Hematopoietic multipotent progenitor cell (in vitro differentiated cells): ENCODE data around the gene GRK6. TPM values are rescaled to one million over a fixed set of nuclear protein-coding genes. Genes with fewer than 3 reads are reported as not detected.

Experiments used
- DNase-seq, 3 donors: peaks; one replicate each; pipeline ENCODE4 v3.0.0-alpha.2; 2011 to 2015; ENCODE audit warnings: low read depth in 2 of 3, low spot score in 2 of 3
- total RNA-seq: library from RNA; depleted of rRNA; stranded (reverse); fragments of >200 nt; gene quantifications from one replicate; pipeline ENCODE4 v1.2.3, GENCODE V29; 2012

Gene GRK6
- total RNA-seq, 1 donor = 98.0 TPM

DNA sequence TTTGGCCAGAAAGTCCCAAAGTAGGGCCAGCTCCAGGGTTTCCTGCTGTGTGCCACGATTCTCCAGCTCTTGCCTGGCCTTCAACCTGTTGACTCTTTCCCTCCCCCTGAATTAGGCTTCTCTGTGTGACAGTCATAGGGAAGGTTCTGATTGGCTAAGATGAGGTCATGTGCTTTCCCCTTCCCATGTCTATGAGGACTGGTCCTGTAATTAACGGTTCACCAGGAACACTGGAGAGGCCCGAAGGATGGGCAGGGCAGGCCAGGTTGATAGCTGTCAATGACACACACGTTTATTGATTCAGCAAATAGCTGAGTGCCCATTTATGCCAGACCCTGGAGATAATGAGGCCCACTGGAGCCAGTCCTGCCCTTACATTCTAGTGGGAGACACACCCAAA is 11.1 kb downstream of the GRK6 start:
- DNase-seq = no peak

DNA sequence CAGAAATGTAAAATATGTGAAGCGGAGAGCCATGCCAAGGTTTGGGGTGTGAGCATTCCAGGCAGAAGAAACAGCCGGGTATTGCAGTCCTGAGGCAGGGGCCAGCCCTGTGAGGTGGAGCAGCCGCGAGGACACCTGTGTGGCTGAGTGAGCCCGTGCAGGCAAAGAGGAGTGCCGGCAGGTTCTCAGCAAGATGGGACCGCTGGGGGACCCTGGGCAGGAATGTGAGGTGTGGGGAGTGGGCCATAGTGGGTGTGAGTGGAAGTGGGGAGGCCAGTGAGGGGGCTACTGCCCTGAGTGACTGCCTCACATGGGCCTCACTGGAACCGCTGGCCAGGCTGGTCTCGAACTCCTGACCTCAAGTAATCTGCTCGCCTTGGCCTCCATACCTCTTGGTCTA is 12.0 kb downstream of the GRK6 start:
- no peak for DNase-seq

DNA sequence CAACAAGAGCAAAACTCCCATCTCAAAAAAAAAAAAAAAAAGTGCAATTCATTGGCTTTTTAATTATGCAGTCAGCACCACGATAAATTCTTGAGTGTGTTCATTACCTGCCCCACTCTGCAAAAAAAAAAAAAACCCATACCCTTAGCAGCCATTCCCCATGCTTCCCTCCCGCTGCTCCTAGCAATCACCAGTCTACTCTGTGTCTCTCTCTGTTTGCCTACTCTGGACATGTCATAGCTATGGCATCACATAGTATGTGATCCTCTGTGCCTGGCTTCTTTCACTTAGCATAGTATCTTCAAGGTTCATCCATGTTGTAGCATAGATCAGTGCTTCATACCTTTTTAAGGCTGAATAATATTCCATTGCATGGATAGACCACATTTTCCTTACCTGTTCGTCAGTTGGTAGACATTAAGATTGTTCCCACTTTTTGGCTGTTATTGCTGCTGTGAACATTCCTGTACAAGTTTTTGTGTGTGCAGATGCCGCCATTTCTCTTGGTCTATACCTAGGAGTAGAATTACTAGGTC is 13.1 kb downstream of the GRK6 start:
- DNase-seq = no peak

DNA sequence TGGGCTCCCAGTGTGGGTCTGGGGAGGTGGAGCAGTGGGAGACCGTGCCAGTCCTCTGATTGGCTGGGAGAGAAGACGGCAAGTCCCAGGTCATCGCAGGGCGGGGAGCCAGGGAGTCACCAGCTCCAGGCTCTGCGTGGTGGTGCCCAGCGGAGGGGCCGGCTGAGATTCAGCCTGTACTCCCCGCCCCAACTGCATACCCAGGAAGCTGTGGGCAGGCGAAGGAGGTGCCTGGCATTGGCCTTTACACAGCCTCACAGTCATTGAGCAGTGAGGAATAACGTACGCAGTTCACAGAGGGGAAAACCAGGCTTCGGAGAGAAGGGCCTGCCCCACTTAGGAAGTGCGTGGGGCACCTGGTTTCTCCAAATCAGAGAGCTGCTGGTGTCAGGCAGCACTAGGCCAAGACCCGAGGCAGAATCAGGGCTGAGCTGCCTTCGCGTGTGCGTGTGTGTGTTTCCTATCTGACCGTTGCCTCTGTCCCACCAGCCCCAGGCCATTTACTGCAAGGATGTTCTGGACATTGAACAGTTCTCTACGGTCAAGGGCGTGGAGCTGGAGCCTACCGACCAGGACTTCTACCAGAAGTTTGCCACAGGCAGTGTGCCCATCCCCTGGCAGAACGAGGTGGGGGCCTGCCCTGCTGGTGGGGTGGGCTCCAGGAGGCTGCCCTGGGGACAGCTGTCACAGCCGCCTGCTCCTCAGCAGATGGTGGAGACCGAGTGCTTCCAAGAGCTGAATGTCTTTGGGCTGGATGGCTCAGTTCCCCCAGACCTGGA is 13.9 kb downstream of the GRK6 start:
- no peak for DNase-seq

DNA sequence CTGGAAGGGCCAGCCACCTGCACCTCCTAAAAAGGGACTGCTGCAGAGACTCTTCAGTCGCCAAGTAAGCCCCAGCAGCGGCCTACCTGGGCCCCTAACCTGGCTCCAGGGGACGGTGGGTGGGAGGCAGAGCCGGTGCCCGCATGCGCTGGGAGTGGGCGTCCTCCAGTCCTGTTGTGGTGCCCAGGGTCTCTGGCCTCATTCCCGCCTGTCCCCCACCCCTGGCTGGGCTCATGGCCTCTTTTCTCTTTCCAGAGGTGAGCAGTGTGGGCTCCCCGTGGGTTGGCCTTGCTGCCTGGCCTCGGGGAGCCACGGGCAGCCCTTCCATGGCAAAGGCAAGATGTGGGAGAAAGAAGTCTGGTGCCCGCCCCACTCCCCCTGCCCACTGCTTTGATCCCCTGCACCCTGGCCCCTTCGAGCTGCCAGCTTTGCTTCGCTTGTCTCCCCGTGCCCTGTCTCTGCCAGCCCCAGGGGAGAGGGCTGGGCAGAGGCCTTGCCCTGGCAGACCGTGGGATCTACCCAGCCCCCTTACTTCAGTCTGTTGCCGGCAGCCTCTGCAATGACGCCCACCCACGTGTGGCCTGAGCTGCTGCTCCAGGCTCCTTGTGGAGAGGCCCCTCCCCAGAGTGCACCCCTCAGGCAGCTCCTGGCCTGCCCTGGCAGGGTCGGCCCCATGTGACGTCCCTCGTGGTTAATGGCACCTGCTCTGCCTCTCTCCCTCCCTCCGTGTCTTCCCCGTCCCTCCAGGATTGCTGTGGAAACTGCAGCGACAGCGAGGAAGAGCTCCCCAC is 14.7 kb downstream of the GRK6 start:
- no peak for DNase-seq

DNA sequence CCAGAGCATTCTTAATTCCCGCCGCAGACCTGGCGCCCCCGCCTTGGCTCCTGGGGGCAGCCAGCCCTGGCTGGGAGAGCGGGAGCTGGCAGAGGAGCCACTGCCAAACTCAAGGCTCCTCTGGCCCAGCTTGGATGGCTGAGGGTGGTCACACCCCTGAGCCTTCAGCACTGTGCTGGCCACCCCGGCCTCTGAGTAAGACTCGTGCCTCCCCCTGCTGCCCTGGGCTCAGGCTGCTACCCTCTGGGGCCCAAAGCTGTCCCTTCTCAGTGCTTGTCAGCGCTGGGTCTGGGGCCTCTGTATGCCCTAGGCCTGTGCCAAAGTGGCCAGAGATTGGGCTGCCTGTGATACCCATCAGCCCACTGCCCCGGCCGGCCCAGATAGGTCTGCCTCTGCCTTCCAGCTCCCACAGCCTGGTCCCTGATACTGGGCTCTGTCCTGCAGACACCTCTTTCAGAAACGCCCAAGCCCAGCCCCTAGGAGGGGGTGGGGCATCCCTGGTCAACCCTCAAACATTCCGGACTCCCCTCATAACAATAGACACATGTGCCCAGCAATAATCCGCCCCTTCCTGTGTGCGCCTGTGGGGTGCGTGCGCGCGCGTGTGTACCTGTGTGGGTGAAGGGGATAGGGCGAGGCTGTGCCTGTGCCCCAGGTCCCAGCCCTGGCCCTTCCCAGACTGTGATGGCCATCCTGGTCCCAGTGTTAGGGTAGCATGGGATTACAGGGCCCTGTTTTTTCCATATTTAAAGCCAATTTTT is 15.8 kb downstream of the GRK6 start:
- DNase-seq = no peak

DNA sequence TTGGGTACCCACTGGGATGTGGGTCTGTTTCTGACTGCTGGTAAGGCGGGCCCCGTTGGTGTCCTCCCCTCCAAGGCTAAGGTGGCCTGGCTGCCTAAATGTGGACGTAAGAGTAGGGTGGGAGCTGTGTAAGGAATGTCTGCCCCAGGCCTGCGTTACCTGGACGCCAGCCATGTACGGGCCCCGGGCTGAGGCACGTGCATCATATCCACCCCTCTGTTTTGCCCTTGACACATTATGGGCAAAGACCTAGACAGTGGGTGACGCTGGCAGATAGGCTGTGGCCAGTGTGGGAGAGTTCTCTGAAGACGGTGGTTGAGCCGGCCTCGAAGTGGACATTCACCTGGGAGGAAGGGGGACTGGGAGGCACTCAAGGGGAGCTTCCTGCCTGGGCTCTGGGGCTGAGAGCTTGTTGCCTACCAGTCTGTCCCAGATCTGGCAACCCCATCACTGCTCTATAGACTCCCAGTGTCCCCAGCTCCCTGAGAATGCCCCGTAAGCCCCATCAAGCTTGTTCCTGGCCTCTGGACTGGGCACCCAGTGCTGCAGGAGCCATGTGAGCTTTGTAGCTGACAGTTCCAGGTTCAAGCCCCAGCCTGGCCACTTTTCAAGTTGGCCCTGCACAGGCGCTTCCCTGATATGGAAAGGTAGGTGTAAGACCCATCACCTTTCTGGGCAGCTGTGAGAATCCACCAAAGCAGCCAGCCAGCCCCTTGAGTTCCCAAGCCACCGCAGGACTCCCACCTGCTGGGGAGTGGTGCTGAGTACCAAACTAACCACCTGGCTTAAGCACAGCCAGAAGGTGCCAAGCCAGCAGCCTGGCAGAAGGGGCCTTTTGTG is 16.9 kb downstream of the GRK6 start:
- DNase-seq = no peak

DNA sequence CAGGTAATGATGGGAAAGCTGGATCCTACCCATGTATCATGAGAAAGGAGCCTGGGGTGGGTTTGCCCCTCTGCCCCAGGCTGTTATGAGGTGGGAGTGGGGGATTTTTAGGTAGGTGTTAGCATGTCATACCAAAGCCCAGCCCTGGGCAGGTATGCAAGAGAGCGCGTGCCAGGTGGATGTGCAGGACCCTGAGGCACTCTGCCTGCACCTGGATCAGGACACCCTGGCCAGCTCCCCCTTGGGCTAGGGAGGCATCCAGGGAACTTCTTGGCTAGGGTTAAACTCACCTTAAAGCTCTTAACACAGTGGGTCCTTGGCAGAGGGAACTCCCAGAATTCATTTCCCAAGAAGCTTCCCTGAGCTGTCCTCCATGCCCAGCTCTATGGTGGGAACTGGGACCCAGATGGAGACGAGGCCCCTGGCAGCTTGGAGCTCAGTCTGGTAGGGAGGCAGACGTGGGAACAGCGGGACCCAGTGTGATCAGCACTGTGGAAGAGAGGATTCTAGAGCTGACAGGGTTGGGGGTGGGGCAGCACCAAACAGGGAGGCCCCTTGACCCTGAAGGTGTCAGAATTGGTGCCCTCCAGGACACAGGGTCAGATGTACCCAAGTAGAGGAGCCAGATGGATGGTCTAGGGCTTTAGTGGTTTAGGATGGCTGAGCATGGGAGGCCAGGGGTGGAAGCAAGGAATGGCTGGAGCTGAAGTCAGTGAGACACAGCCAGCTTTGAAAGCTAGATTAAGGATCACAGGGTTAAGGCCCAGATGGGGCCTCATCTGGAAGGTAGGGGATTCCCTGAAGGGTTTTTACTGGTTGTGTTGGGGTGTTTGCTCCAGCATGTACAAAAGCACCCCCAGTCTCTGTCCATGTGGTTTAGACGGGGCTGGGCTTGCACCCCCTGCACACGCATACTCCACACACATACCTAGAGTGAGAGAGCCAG is 17.9 kb downstream of the GRK6 start:
- no peak for DNase-seq

DNA sequence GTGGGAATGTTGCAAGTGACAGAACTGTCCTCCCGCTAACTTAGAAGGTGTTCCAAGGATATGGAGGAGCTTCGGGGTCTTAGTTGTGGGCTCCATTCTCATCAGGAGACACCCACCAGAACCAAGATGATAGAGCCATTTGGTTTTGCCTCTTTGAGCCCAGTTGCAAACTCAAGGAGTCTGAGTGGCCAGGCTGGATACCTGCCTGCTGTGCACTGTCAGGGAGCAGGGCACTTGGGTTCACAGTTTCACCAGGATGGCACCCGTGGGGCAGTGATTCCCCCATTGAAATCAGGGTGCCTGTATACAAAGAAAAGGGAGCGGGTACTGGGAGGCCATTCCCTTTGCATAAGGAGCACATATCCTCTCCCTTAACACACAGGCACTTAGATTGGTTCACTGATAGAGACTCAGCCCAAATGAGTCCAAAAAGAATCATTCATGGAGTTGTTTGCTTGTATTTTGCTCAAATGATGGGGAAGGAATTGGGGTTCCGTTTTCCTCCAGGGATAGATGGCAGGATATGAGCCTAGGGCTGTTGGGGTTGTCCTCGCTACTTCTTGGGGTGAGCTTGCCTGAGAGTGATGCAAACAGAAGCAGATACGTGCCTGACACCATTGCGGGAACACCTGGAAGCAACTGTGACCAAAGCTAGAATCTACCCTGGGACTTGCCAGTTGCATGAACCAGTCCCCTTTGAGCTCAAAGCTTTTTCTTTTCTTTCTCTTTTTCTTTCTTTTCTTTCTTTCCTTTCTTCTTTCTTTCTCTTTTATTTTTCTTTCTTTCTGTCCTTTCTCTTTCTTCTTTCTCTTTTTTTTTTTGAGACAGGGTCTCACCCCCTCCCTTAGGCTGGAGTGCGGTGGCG is 18.8 kb downstream of the GRK6 start:
- no peak for DNase-seq

DNA sequence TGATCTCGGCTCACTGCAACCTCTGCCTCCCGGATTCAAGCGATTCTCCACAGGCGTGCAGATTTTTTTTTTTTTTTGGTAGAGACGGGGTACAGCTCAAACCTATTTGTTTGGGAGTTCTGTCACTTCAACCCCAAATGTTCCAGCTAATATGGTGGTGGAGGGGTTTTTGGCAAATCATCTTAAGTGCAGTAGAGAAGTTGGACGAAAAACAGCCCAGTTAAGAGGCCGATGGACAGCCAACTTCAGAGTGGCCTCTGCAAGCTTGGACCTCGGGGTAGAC is 19.4 kb downstream of the GRK6 start:
- no peak for DNase-seq

DNA sequence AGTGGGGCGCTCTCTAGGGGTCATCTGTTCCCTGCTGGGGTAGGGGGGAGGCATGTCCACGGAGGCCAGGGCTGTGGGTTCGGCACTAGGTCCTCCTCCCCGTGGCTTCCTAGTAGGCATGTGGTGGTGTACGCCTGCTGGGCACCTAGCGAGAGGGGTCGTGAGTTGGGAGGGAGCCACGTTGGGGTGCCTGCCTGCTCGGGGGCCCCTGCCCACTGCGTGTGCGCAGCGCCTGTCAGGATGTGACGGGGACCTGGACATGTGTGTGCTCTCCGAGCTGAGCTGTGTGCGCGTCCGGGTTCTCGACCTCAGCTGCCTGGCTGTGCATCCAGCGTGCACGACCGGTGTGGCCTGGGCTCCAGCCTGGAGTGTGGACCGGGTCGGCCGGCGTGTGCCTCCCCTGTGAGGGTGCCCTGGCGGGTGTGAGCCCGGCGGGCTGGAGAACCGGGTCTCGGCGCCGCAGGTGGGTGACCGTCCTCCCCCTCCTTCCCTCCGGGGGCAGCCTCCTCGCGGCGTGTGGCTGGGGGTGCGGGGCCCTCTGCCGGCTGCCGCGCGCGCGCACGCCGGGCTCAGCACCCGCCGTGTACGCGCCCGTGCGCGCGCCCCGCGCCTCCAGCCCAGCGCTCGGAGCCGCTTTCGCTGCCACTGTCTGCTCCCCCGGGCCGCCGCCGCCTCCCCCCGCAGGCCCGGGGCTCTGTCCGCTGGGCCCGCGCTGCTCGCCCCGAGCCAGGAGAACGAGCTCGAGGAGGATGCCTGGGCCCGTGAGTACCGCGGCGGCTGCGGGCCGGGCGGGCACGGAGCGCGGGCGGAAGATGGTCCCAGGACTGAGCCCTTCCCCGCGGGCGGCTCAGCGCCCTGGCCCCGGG is 20.0 kb downstream of the GRK6 start, which contains the start of gene PRR7:
TSS of gene PRR7 (plus strand) at position 615 of the 866 bp plus-strand sequence. CDS start 8,254 bp downstream, outside the sequence.
- DNase-seq = peak; percentile 66 to 69 (median 66)

DNA sequence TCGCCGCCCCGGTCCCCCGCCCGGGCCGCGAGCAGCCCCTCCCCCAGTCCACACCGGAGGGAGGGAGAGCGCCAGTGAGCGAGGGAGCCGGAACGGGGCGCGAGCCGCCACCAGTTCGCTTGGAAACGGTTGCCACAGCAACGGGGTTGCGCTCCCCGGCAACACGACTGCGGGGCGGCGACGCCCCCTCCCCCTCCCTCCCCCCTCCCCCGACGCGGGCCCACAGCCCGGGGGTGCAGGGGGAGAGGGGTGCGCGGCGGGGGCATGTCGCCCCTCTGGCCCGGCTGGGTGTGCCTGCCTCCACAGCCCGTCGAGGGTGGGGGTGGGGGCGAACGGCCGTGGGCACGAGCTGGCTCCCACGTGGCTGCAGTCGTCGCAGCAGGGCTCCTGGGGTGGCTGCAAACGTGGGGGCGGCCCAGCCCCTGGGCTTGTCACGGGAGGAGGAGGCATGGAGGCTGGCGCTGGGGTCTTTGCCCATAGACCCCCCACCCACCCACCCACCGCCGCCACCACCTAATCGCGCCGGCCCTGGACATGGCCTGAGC is 20.7 kb downstream of the GRK6 start:
- DNase-seq = peak in 2 of 3 donors; percentile 69 to 71

DNA sequence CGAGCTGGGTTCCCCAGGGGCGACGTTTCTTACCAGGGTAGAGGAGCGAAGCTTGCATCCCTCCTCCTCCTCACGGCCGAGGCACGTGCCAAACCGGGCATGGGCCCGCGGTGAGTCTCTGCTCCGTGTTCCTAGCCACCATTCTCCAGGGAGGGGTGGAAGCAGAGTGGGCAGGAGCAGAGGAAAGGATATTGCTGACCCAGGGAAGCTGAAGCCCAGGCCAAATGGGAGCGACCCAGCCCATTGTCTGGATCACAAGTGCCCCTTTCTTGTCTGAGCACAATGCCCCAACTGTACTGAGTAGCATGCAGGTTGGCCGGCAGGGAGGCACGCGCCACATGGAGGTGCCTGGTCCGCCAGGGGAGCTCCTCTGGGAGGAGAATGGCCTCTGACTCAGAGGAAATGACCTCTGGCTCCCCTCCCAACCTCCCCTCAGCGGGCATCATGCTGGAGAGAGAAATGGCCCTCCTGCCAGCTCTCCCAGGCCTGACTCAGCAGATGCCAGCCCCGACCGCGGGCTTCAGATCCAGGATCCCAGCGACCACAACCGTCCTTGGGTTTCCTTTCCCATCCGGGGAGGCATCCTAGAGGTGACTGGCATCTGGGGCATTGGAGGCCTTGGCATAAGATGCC is 21.3 kb downstream of the GRK6 start:
- DNase-seq = peak in 1 of 3 donors; percentile 61

DNA sequence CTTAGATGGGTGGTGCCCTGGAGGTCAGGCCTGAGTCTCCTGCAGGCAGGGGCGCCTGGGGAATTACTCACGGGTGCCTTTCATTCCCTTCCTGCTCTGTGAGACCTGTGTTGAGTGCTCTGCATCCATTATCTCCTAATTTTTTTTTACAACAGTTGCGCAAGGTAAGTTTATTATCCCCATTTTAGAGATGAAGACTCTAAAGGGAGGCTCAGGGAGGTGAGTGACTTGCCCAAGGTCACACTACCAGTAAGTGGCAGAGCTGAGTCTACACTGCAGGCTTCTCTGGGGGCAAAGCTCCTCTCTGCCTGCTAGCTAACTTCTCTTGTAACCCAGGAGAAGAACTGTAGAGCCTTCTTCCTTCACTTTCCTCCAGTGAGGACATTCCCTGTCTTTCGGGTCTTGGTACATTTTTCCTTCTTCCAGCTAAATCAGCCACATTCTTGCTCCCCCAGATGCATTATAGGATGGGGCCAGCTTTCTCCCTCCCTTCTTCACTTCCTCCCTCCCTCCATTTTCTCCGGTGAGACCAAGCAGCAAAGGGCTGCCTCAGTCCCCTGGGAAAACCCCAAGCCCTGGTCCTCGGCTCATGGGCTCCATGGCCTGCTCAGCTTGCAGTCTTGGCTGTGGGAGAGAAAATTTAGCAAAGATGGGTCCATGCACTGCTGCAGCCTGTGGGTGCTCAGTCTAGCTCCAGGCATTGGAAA is 21.9 kb downstream of the GRK6 start:
- no peak for DNase-seq

DNA sequence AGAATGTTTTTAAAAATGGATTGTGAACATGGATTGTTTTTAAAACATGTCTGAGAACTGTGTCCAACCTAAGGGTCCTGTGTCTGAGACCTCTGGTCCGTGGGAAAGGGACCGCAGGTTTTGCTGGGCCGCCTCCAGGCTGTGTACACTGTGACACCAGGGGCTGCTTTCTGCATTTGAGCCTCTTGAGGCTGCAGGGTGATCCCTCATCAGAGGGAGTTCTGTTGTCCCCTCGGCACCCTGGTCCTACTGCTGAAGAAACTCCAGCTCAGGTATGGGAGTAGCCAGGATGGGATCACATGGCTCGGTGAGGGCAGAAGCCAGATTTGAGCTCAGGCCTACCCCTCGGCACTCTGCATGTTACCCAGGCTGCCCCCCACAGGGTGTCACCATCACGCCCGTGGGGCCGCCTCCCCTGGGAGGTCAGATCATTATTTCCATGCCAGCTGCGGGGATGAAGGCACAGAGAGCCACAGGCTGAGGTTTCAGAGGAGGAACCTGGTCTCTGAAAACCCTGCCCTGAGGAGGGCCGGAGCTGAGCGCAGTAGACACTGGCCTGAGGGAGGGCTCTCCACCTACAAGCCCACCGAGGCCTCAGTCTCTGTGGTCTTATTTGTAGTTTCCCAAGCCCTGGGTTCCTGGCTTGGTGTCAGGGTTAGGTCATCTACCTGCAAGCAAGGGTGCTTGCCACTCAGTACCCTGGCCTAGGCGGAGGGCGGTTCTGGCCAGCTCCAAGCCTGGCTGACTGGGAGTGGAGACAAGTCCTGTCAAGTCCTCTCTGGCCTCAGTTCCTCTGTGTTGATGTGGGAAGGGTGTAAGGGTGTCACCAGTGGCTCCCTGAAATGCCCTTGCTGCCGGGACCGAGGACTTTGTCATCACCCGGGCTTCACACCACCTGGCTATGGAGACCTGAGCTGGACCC is 22.9 kb downstream of the GRK6 start:
- no peak for DNase-seq
